ENCODE measurements around the gene BANK1.

DNA sequence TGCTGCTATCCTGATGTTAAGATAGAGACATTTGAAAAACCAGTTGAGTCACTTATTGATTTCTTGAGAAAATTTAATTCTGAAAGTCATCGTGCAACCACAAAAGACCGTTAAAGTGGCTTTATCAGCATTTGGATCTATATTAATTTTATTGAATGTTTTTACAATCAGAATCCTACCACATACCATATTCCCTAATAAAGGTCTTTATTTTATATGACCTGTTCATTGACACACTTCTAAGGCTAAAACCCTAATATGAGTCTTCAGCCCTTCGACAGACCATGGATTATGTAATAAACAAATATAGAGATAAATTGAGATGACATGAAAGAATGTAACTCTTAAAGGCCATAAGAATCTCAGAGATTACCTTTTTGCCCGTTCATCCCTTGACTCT is 68.1 kb downstream of the BANK1 start:
- TF ChIP-seq, protein P1, sequence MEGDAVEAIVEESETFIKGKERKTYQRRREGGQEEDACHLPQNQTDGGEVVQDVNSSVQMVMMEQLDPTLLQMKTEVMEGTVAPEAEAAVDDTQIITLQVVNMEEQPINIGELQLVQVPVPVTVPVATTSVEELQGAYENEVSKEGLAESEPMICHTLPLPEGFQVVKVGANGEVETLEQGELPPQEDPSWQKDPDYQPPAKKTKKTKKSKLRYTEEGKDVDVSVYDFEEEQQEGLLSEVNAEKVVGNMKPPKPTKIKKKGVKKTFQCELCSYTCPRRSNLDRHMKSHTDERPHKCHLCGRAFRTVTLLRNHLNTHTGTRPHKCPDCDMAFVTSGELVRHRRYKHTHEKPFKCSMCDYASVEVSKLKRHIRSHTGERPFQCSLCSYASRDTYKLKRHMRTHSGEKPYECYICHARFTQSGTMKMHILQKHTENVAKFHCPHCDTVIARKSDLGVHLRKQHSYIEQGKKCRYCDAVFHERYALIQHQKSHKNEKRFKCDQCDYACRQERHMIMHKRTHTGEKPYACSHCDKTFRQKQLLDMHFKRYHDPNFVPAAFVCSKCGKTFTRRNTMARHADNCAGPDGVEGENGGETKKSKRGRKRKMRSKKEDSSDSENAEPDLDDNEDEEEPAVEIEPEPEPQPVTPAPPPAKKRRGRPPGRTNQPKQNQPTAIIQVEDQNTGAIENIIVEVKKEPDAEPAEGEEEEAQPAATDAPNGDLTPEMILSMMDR (conservative IDR thresholded peaks at IDR 0.05; ENCODE audit: low read depth, low read length) = no peak
- TF ChIP-seq POLR2A (IDR thresholded peaks at IDR 0.05; ENCODE audit: low read depth, low read length) (no peak), RCOR1 (IDR thresholded peaks at IDR 0.05; ENCODE audit: insufficient replicate concordance, low read length) (no peak), RAD21 (IDR thresholded peaks at IDR 0.05; ENCODE audit: low read length) (no peak), CHD1 (IDR thresholded peaks at IDR 0.05; ENCODE audit: low read depth, low read length) (no peak), MAFK (IDR thresholded peaks at IDR 0.05; ENCODE audit: low read depth, low read length) (no peak), SMC3 (IDR thresholded peaks at IDR 0.05; ENCODE audit: low read depth, low read length) (no peak), MAZ (IDR thresholded peaks at IDR 0.05; ENCODE audit: borderline replicate concordance, low read depth, low read length) (no peak)
